HepG2 (cell line): ENCODE data around the gene VPS13D. TPM values are rescaled to one million over a fixed set of nuclear protein-coding genes. Genes with fewer than 3 reads are reported as not detected.

Source experiments
- ARHGAP35 ChIP-seq: sonication (generic); formaldehyde crosslinking; IDR thresholded peaks from 2 replicates; pipeline ENCODE4 v1.9.0; 2022; ENCODE audit warnings: mild to moderate bottlenecking, inconsistent platforms, moderate library complexity, missing genetic modification reagents, borderline replicate concordance
- ARID2 ChIP-seq: sonication (generic); formaldehyde crosslinking; IDR thresholded peaks from 2 replicates; pipeline ENCODE4 v1.8.1; 2022; ENCODE audit warnings: mild to moderate bottlenecking, missing genetic modification reagents, borderline replicate concordance
- TCF12 ChIP-seq, 2 experiments: fragments of 450-650 bp in 1 of 2; sonication (generic) in 1 of 2; formaldehyde crosslinking in 1 of 2; IDR thresholded peaks; 2 replicates each; pipeline versions ENCODE4 v1.6.1 to v1.8.0; 2017 to 2022; ENCODE audit warnings: antibody characterized with exemption in 1 of 2, mild to moderate bottlenecking in 1 of 2, missing genetic modification reagents in 1 of 2, moderate library complexity in 1 of 2
- ZBTB40 ChIP-seq, 2 experiments: fragments of 450-650 bp in 1 of 2; sonication (generic) in 1 of 2; formaldehyde crosslinking in 1 of 2; IDR thresholded peaks; 2 replicates each; pipeline versions ENCODE4 v1.6.1 to v1.8.0; 2016 to 2022; ENCODE audit warnings: antibody characterized with exemption in 1 of 2, mild to moderate bottlenecking in 1 of 2, missing genetic modification reagents in 1 of 2
- ZNF530 ChIP-seq: sonication (generic); formaldehyde crosslinking; IDR thresholded peaks from 2 replicates; pipeline ENCODE4 v1.5.0; 2020; ENCODE audit warnings: low read depth, mild to moderate bottlenecking, missing genetic modification reagents
- ZNF850 ChIP-seq: sonication (generic); formaldehyde crosslinking; conservative IDR thresholded peaks from 2 replicates; pipeline ENCODE4 v1.9.0; 2021; ENCODE audit warnings: mild to moderate bottlenecking, missing genetic modification reagents
- polyA plus RNA-seq, 8 experiments: library from polyadenylated mRNA; depleted of rRNA in 3 of 8; stranded (reverse) in 7 of 8; unstranded in 1 of 8; fragments of >200 nt; fragmentation: Illumina TruSeq in 4 of 8; extraction: Trizol in 4 of 8; gene quantifications; 2 replicates each; pipeline versions ENCODE4 v1.2.1 to v1.2.3, GENCODE V29; 2011 to 2016; ENCODE audit warnings: low read depth in 4 of 8, missing spikeins in 1 of 8, mixed read lengths in 1 of 8; ENCODE audit not compliant: insufficient read depth in 1 of 8
- total RNA-seq, 5 experiments: library from RNA; depleted of rRNA; stranded (reverse); fragments of >200 nt; fragmentation: Illumina TruSeq; extraction: Trizol; gene quantifications; 2 replicates each; pipeline ENCODE4 v1.2.3, GENCODE V29; 2016; ENCODE audit warnings: low read depth in 1 of 5

The VPS13D gene
- total and polyA plus RNA-seq, 2 of the 13 experiments (the other 11 are each of a cell fraction or from before 2014, with no cell fraction given): 8.6 to 13.9 TPM

DNA sequence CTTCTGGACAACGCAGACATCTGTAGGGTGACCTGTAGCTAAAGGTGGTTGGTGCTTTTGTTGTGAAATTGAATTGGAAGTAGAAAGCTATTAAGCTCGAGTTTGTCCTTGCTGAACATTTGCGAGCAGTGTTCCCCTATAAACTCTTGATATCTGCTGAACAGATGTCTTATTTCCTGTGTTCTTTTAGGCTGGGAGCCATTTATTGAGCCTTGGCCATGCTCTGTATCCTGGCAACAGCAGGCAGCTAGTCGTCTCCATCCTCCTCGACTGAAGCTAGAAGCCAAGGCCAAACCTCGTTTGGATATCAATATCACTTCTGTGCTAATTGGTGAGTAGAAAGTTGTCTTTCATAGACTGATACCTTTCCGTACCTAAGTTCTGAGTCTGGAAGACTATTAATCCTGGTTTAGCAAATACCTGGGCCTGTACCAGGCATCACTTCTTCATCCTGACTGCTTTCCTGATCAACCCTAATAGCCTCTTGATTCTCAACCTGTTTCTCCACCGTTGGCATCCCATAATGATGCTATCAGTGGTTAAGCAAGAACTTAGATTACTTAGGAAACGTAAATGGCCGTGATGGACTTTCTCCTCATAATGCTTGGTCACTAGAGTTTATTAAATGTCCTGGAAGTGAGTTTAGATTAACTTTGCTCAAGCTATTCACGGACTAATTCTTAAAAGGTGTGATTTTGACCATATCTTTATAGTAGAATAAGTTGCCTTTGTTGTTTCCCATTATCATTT is 103.4 kb downstream of the VPS13D start (continued):
- TF ChIP-seq ARID2 (CRISPR knock-in tag) (no peak), ZNF530 (CRISPR knock-in tag) (no peak), ZNF850 (CRISPR knock-in tag) (no peak), ZBTB40 (IDR thresholded peaks at IDR 0.05) (no peak), ZBTB40 (CRISPR knock-in tag; IDR thresholded peaks at IDR 0.05) (no peak), ARHGAP35 (no peak), TCF12 (IDR thresholded peaks at IDR 0.05) (no peak), TCF12 (CRISPR knock-in tag; IDR thresholded peaks at IDR 0.05) (no peak)
- TF ChIP-seq, all 625 proteins: peak for 0
